Kidney epithelial cell (primary cell): ENCODE measurements around the gene TXNDC2. TPM values are rescaled to one million over a fixed set of nuclear protein-coding genes. Genes with fewer than 3 reads are reported as not detected.
"Not testable (repeated sequence)": the region's sequence is repeated elsewhere in the genome, so short reads cannot be mapped to it uniquely, and the experiment has no call there.

ENCODE experiments used
- DNase-seq: peaks from one replicate; pipeline ENCODE4 v3.0.0-alpha.2; 2010; ENCODE audit warnings: low read depth
- H3K27me3 ChIP-seq: 2 replicates; pipeline ENCODE4 v1.6.0; 2011; ENCODE audit warnings: low read length; ENCODE audit not compliant: control insufficient read depth, insufficient read depth
- H3K36me3 ChIP-seq: 2 replicates; pipeline ENCODE4 v1.5.1; 2011; ENCODE audit warnings: low read length; ENCODE audit not compliant: control insufficient read depth, insufficient read depth
- H3K4me3 ChIP-seq: 2 replicates; pipeline ENCODE4 v1.5.1; 2011; ENCODE audit warnings: low read depth, mild to moderate bottlenecking, control low read depth, low read length
- total RNA-seq: library from RNA; depleted of rRNA; stranded (reverse); fragments of >200 nt; gene quantifications from 2 replicates; pipeline ENCODE4 v1.2.3, GENCODE V29; 2015
- TF ChIP-seq, protein P1 (sequence below): IDR thresholded peaks from 2 replicates; pipeline ENCODE4 v1.5.1; 2011; ENCODE audit warnings: mild to moderate bottlenecking, moderate library complexity, low read length, control low read depth, inconsistent platforms; ENCODE audit not compliant: insufficient read depth, poor library complexity, severe bottlenecking

The TXNDC2 gene
- total RNA-seq, 1 donor from 2014 or later: not detected

DNA sequence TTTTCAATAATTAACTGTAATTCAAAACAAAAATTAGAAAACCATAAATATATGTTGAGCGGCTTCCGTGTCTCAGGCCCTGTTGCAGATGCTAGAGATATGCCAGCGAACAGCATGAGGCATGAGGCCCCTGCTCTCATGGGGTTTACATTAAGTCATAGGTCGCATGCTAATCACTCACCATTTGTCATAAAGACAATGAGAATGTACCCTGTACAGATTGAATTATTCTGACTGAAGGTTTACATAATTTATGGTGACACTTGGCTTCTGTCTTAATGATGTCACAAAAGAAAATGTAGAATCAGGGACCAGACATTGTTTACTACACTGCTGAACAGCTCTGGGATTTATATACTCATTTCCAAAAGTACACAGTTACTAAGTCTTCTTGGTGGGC is 22.1 kb downstream of the TXNDC2 start:
- TF ChIP-seq, protein P1, sequence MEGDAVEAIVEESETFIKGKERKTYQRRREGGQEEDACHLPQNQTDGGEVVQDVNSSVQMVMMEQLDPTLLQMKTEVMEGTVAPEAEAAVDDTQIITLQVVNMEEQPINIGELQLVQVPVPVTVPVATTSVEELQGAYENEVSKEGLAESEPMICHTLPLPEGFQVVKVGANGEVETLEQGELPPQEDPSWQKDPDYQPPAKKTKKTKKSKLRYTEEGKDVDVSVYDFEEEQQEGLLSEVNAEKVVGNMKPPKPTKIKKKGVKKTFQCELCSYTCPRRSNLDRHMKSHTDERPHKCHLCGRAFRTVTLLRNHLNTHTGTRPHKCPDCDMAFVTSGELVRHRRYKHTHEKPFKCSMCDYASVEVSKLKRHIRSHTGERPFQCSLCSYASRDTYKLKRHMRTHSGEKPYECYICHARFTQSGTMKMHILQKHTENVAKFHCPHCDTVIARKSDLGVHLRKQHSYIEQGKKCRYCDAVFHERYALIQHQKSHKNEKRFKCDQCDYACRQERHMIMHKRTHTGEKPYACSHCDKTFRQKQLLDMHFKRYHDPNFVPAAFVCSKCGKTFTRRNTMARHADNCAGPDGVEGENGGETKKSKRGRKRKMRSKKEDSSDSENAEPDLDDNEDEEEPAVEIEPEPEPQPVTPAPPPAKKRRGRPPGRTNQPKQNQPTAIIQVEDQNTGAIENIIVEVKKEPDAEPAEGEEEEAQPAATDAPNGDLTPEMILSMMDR: no peak
- H3K27me3 ChIP-seq: no peaks in the 10 kb centered on the region
- no peaks in the 10 kb centered on the region for H3K36me3 ChIP-seq
- no peak overlapping the region for H3K4me3 ChIP-seq
- DNase-seq: no peak

DNA sequence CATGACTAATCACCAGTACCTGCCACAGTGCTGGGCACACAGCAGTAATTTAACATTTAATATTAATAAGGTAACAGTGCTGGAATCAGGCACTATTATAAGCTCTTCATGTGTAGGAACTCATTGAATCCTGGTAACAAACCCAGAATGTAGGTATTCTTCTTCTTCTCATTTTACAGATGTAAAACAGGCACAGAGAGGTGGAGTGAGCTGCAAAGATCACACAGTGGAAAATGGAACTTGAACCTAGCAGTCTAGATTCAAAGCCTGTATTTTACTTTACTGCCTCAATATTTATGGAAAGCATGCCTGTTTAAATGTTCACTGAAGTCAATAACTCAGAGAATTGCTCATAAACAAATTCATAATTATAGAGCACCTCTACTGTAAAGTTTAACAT is 24.3 kb downstream of the TXNDC2 start:
- DNase-seq: no peak
- H3K27me3 ChIP-seq: no peaks in the 10 kb centered on the region
- TF ChIP-seq, protein P1: no peak
- H3K36me3 ChIP-seq: no peaks in the 10 kb centered on the region
- H3K4me3 ChIP-seq: no peak overlapping the region

DNA sequence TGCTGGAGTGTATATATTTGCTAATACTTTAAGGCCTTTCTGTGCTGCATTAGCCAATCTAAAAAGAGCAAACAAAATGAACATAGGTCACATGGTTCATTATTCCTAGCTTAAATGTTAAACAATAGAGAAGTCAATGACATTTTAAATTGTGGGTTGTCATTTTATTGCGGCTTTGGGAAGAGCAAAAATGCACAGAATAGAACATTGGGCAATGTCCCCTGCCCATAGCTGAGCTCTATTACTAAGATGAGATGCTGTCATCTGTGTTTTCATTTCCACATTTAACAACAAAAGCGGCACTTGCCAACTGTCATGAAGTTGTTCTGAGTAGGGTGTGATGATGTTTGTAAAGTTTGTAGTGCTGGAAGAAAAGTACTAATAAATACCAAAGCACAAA is 24.9 kb downstream of the TXNDC2 start:
- Histone ChIP-seq H3K36me3 (no peaks in the 10 kb centered on the region), H3K27me3 (no peaks in the 10 kb centered on the region), H3K4me3 (no peak overlapping the region)
- DNase-seq: no peak
- TF ChIP-seq, protein P1: no peak

DNA sequence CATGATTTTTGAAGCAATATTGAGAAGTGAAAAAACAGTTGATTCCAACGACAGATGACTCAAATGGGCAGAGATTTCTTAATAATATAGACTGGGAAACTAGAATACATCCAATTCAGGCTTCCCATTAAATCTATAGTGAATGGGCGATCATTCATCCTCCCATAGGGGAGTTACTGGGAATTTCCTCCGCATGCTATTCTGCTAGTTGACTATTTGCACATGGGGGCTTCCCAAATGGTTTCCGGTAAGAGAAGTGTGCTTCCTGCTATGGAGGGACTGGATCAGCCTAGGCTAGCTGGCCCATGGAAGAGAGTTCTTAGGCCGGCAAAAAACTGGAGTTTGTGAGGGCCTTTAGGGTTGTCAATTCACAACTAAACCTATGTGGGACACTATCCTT is 25.5 kb downstream of the TXNDC2 start:
- no peaks in the 10 kb centered on the region for H3K27me3 ChIP-seq
- TF ChIP-seq, protein P1: no peak
- no peak for DNase-seq
- H3K4me3 ChIP-seq: no peak overlapping the region
- no peaks in the 10 kb centered on the region for H3K36me3 ChIP-seq

DNA sequence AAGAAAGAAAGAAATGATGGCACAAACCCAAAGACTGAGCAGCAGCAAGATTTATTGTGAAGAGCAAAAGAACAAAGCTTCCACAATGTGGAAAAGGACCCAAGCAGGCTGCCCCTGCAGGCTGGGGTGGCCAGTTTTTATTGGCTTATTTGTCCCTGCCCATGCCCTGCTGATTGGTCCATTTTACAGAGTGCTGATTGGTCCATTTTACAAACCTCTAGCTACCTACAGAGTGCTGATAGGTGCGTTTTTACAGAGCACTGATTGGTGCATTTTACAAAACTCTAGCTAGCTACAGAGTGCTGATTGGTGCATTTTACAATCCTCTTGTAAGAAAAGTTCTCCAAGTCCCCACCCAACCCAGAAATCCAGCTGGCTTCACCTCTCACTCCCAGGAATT is 26.5 kb downstream of the TXNDC2 start:
- not testable (repeated sequence) for DNase-seq, H3K4me3 ChIP-seq, H3K27me3 ChIP-seq, H3K36me3 ChIP-seq

DNA sequence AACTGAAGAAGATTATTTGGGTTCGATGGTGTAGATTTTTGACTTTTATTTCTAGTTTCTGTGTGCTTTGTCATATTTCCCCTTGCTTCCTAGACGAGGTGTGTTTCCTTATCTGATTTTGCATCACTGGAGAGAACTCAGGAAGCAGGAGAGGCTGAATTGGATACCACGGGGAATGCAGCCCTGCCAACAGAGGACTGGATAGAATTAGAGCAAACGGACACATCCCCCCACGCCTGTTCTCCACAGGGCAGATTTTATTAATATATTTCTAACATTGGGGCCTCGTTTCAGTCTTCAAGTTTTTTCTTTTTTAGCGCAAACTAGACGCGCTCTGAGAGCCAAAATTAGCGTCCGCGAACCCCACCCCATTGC is 27.4 kb downstream of the TXNDC2 start:
- H3K36me3 ChIP-seq: no peaks in the 10 kb centered on the region
- TF ChIP-seq, protein P1: no peak
- H3K27me3 ChIP-seq: no peaks in the 10 kb centered on the region
- H3K4me3 ChIP-seq: peak overlapping the region; percentile 78
- DNase-seq: no peak
